Esophagus muscularis mucosa (tissue), 3 donors: ENCODE measurements around the gene RPL28.

Experiments
- POLR2A ChIP-seq: fragments of 450-650 bp; IDR thresholded peaks from one replicate; pipeline ENCODE4 v1.6.1; 2017; ENCODE audit warnings: antibody characterized with exemption, moderate library complexity, mild to moderate bottlenecking, low read depth
- POLR2AphosphoS5 ChIP-seq, 2 donors: sonication (generic); formaldehyde crosslinking; IDR thresholded peaks; one replicate each; pipeline ENCODE4 v1.6.1; 2017; ENCODE audit warnings: antibody characterized with exemption in 2 of 2
- TF ChIP-seq, protein P1 (sequence below), 3 experiments: fragments of 200-600 bp in 2 of 3; fragments of 450-650 bp in 1 of 3; sonication (generic) in 2 of 3; IDR thresholded peaks; one replicate each; pipeline ENCODE4 v1.5.1; 2017 to 2019; ENCODE audit warnings: antibody characterized with exemption in 3 of 3, mild to moderate bottlenecking in 2 of 3, moderate library complexity in 1 of 3

DNA sequence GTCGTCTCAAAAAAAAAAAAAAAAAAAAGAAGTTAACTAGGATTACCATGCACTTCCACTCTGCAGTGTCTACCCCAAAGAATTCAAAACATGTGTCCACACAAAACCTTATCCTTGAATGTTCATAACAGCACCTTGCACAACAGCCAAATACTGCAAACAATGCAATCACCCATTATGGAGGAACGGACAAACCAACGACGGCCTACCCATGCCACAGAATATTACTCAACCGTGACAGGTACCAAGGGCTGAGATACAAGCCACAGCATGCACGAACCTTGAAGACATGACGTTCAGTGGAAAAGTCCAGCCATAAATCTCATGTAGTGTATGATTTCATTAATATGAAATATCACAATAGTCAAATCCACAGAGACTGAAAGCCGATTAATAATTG is 60.3 kb downstream of the RPL28 start:
- TF ChIP-seq POLR2AphosphoS5 (IDR thresholded peaks at IDR 0.05) (no peak), POLR2A (no peak)
- TF ChIP-seq, protein P1, sequence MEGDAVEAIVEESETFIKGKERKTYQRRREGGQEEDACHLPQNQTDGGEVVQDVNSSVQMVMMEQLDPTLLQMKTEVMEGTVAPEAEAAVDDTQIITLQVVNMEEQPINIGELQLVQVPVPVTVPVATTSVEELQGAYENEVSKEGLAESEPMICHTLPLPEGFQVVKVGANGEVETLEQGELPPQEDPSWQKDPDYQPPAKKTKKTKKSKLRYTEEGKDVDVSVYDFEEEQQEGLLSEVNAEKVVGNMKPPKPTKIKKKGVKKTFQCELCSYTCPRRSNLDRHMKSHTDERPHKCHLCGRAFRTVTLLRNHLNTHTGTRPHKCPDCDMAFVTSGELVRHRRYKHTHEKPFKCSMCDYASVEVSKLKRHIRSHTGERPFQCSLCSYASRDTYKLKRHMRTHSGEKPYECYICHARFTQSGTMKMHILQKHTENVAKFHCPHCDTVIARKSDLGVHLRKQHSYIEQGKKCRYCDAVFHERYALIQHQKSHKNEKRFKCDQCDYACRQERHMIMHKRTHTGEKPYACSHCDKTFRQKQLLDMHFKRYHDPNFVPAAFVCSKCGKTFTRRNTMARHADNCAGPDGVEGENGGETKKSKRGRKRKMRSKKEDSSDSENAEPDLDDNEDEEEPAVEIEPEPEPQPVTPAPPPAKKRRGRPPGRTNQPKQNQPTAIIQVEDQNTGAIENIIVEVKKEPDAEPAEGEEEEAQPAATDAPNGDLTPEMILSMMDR (IDR thresholded peaks at IDR 0.05) = no peak
